Measurements from ENCODE around the gene TARP.
A peak's percentile ranks its signal among the peaks of the same experiment; 100 is the strongest.
"Not testable (repeated sequence)": the region's sequence is repeated elsewhere in the genome, so short reads cannot be mapped to it uniquely, and the experiment has no call there.

TARP gene

GRCh38 chr7:38303866-38304265 lies 30.4 kb upstream of the TARP start:
- DNase-seq, result no peak
- in situ Hi-C loops (cut with MboI; ENCODE audit: low pct_unique_long_range_greater_than_20kb, low sequenced_read_pairs), result no loop called here

GRCh38 chr7:38300175-38300574 lies 26.7 kb upstream of the TARP start:
- no peak for DNase-seq
- in situ Hi-C loops (cut with MboI; ENCODE audit: low pct_unique_long_range_greater_than_20kb, low sequenced_read_pairs), result no loop called here

GRCh38 chr7:38299275-38299931 lies 26.0 kb upstream of the TARP start:
- DNase-seq, result no peak
- in situ Hi-C loops (cut with MboI; ENCODE audit: low pct_unique_long_range_greater_than_20kb, low sequenced_read_pairs), result no loop called here

- in situ Hi-C loops (cut with MboI; ENCODE audit: low pct_unique_long_range_greater_than_20kb, low sequenced_read_pairs), result no loop called here
- no peak for DNase-seq
These were observed 22.8 kb upstream of the TARP start for GRCh38 chr7:38296059-38296857.

GRCh38 chr7:38294926-38295325 lies 21.5 kb upstream of the TARP start:
- no peak for DNase-seq
- in situ Hi-C loops (cut with MboI; ENCODE audit: low pct_unique_long_range_greater_than_20kb, low sequenced_read_pairs), result no loop called here

GRCh38 chr7:38292442-38292841 lies 19.0 kb upstream of the TARP start:
- no peak for DNase-seq
- in situ Hi-C loops (cut with MboI; ENCODE audit: low pct_unique_long_range_greater_than_20kb, low sequenced_read_pairs), result no loop called here

- in situ Hi-C loops (cut with MboI; ENCODE audit: low pct_unique_long_range_greater_than_20kb, low sequenced_read_pairs), result no loop called here
- no peak for DNase-seq
These were observed 18.2 kb upstream of the TARP start for GRCh38 chr7:38291650-38292049.

- in situ Hi-C loops (cut with MboI; ENCODE audit: low pct_unique_long_range_greater_than_20kb, low sequenced_read_pairs), result no loop called here
- no peak for DNase-seq
These were observed 17.7 kb upstream of the TARP start for GRCh38 chr7:38291117-38291647.

GRCh38 chr7:38284553-38284952 lies 11.1 kb upstream of the TARP start:
- peak; percentile 70 for DNase-seq
- in situ Hi-C loops (cut with MboI; ENCODE audit: low pct_unique_long_range_greater_than_20kb, low sequenced_read_pairs), result no loop called here

GRCh38 chr7:38283809-38284208 lies 10.4 kb upstream of the TARP start:
- in situ Hi-C loops (cut with MboI; ENCODE audit: low pct_unique_long_range_greater_than_20kb, low sequenced_read_pairs), result no loop called here
- DNase-seq, result no peak

GRCh38 chr7:38283107-38283506 lies 9.7 kb upstream of the TARP start:
- in situ Hi-C loops (cut with MboI; ENCODE audit: low pct_unique_long_range_greater_than_20kb, low sequenced_read_pairs), result no loop called here
- DNase-seq, result no peak

GRCh38 chr7:38282081-38282480 lies 8.6 kb upstream of the TARP start:
- DNase-seq, result no peak
- in situ Hi-C loops (cut with MboI; ENCODE audit: low pct_unique_long_range_greater_than_20kb, low sequenced_read_pairs), result no loop called here

- in situ Hi-C loops (cut with MboI; ENCODE audit: low pct_unique_long_range_greater_than_20kb, low sequenced_read_pairs), result no loop called here
These were observed 7.8 kb upstream of the TARP start for GRCh38 chr7:38281266-38281665.

GRCh38 chr7:38280707-38281106 lies 7.3 kb upstream of the TARP start:
- DNase-seq, result no peak
- in situ Hi-C loops (cut with MboI; ENCODE audit: low pct_unique_long_range_greater_than_20kb, low sequenced_read_pairs), result no loop called here

More at GRCh38 chr7:38281266-38281665, 7.8 kb upstream of the TARP start:
- DNase-seq, result no peak

- in situ Hi-C loops (cut with MboI; ENCODE audit: low pct_unique_long_range_greater_than_20kb, low sequenced_read_pairs), result no loop called here
- no peak for DNase-seq
These were observed 6.6 kb upstream of the TARP start for GRCh38 chr7:38280000-38280399.

GRCh38 chr7:38276096-38276877 lies 2.9 kb upstream of the TARP start:
- peak; percentile 78 for DNase-seq
- in situ Hi-C loops (cut with MboI; ENCODE audit: low pct_unique_long_range_greater_than_20kb, low sequenced_read_pairs), result no loop called here

GRCh38 chr7:38274927-38275620 lies 1.6 kb upstream of the TARP start:
- DNase-seq, result no peak
- in situ Hi-C loops (cut with MboI; ENCODE audit: low pct_unique_long_range_greater_than_20kb, low sequenced_read_pairs), result no loop called here

- no peak for DNase-seq
- in situ Hi-C loops (cut with MboI; ENCODE audit: low pct_unique_long_range_greater_than_20kb, low sequenced_read_pairs), result no loop called here
These were observed 1.1 kb upstream of the TARP start for GRCh38 chr7:38274486-38274885.

GRCh38 chr7:38270405-38270804 lies 3.0 kb downstream of the TARP start:
- in situ Hi-C loops (cut with MboI; ENCODE audit: low pct_unique_long_range_greater_than_20kb, low sequenced_read_pairs), result not testable (repeated sequence)

More at GRCh38 chr7:38270405-38270804, 3.0 kb downstream of the TARP start:
- not testable (repeated sequence) for DNase-seq
